Suprapubic skin (tissue), 4 donors: ENCODE measurements around the gene LDLRAD4. TPM values are rescaled to one million over a fixed set of nuclear protein-coding genes. Genes with fewer than 3 reads are reported as not detected.

ENCODE experiments used
- DNase-seq, 2 donors: peaks; one replicate each; pipeline ENCODE4 v3.0.0-alpha.2; 2019; ENCODE audit warnings: low spot score in 2 of 2
- H3K27ac ChIP-seq: fragments of 200-600 bp; sonication (generic); one replicate; pipeline ENCODE4 v1.5.1; 2019
- H3K27me3 ChIP-seq: fragments of 200-600 bp; sonication (generic); one replicate; pipeline ENCODE4 v1.5.1; 2019
- H3K36me3 ChIP-seq: fragments of 200-600 bp; sonication (generic); one replicate; pipeline ENCODE4 v1.5.1; 2019
- H3K4me1 ChIP-seq: fragments of 200-600 bp; sonication (generic); one replicate; pipeline ENCODE4 v1.5.1; 2019
- H3K4me3 ChIP-seq: fragments of 200-600 bp; sonication (generic); one replicate; pipeline ENCODE4 v1.5.1; 2019; ENCODE audit warnings: mild to moderate bottlenecking
- H3K9me3 ChIP-seq: fragments of 200-600 bp; sonication (generic); one replicate; pipeline ENCODE4 v1.5.1; 2019
- CTCF ChIP-seq, 2 donors: fragments of 200-600 bp in 1 of 2; fragments of 450-650 bp in 1 of 2; sonication (generic) in 1 of 2; IDR thresholded peaks; one replicate each; pipeline ENCODE4 v1.5.1; 2016 to 2019; ENCODE audit warnings: antibody characterized with exemption in 2 of 2, mild to moderate bottlenecking in 1 of 2, moderate library complexity in 1 of 2
- EP300 ChIP-seq: sonication (generic); formaldehyde crosslinking; IDR thresholded peaks from one replicate; pipeline ENCODE4 v1.6.1; 2017; ENCODE audit warnings: antibody characterized with exemption
- POLR2A ChIP-seq, 2 donors: fragments of 450-650 bp; IDR thresholded peaks; one replicate each; pipeline ENCODE4 v1.6.1; 2017; ENCODE audit warnings: antibody characterized with exemption in 2 of 2, mild to moderate bottlenecking in 2 of 2, moderate library complexity in 2 of 2
- POLR2AphosphoS5 ChIP-seq, 3 donors: sonication (generic); formaldehyde crosslinking; IDR thresholded peaks; one replicate each; pipeline ENCODE4 v1.6.1; 2017; ENCODE audit warnings: antibody characterized with exemption in 3 of 3
- WGBS: methylation state at CpG from one replicate; pipeline ENCODE4 v1.1.5; 2018; 5-methylcytosine and 5-hydroxymethylcytosine counted together
- total RNA-seq, 4 donors: library from RNA; depleted of rRNA; stranded (reverse); fragments of >200 nt; gene quantifications; one replicate each; pipeline ENCODE4 v1.1.0, GENCODE V29; 2016

LDLRAD4 gene
- total RNA-seq, 4 donors from 2014 or later, result 10.1 to 31.6 (median 15.1) TPM

GRCh38 chr18:13374468-13375301 is 156.1 kb downstream of the LDLRAD4 start:
- peak in 1 of 2 donors; percentile 40 for DNase-seq
- Histone ChIP-seq H3K27me3 (no peaks in the 10 kb centered on the region), H3K36me3 (no peaks in the 10 kb centered on the region), H3K4me1 (peaks cover 34% of the 10 kb centered on the region), H3K9me3 (no peaks in the 10 kb centered on the region), H3K4me3 (no peak overlapping the region), H3K27ac (peak overlapping the region; percentile 67)
- whole genome bisulfite sequencing, result 63% methylated on average over 12 of the region's 17 CpGs
- TF ChIP-seq POLR2AphosphoS5 (IDR thresholded peaks at IDR 0.05) (no peak), CTCF (IDR thresholded peaks at IDR 0.05) (no peak), POLR2A (IDR thresholded peaks at IDR 0.05) (no peak), EP300 (no peak)

- TF ChIP-seq POLR2AphosphoS5 (IDR thresholded peaks at IDR 0.05), result no peak
- TF ChIP-seq POLR2A (IDR thresholded peaks at IDR 0.05), result no peak
- no peak for TF ChIP-seq CTCF (IDR thresholded peaks at IDR 0.05)
- TF ChIP-seq EP300, result no peak
- 61% methylated on average over 19 of the region's 19 CpGs for WGBS
- no peaks in the 10 kb centered on the region for H3K9me3 ChIP-seq
- no peaks in the 10 kb centered on the region for H3K36me3 ChIP-seq
- H3K4me1 ChIP-seq, result peaks cover 42% of the 10 kb centered on the region
- no peak overlapping the region for H3K4me3 ChIP-seq
- DNase-seq, result peak; percentile 84 to 88
- H3K27me3 ChIP-seq, result no peaks in the 10 kb centered on the region
- peak overlapping the region; percentile 67 for H3K27ac ChIP-seq
Observed at GRCh38 chr18:13375302-13376255, 157.0 kb downstream of the LDLRAD4 start.

GRCh38 chr18:13376298-13376840 is 157.8 kb downstream of the LDLRAD4 start:
- WGBS, result 87% methylated on average over 14 of the region's 23 CpGs
- Histone ChIP-seq H3K27me3 (no peaks in the 10 kb centered on the region), H3K9me3 (no peaks in the 10 kb centered on the region), H3K36me3 (no peaks in the 10 kb centered on the region), H3K4me1 (peaks cover 46% of the 10 kb centered on the region), H3K4me3 (no peak overlapping the region), H3K27ac (peak overlapping the region; percentile 67)
- peak in 1 of 2 donors; percentile 60 for DNase-seq
- TF ChIP-seq CTCF (IDR thresholded peaks at IDR 0.05) (no peak), POLR2AphosphoS5 (IDR thresholded peaks at IDR 0.05) (no peak), POLR2A (IDR thresholded peaks at IDR 0.05) (no peak), EP300 (no peak)

GRCh38 chr18:13376841-13377351 is 158.3 kb downstream of the LDLRAD4 start:
- DNase-seq, result peak in 1 of 2 donors; percentile 70
- Histone ChIP-seq H3K4me3 (no peak overlapping the region), H3K4me1 (peaks cover 49% of the 10 kb centered on the region), H3K27me3 (no peaks in the 10 kb centered on the region), H3K36me3 (no peaks in the 10 kb centered on the region), H3K9me3 (no peaks in the 10 kb centered on the region), H3K27ac (no peak overlapping the region)
- TF ChIP-seq POLR2A (IDR thresholded peaks at IDR 0.05) (no peak), EP300 (no peak), POLR2AphosphoS5 (IDR thresholded peaks at IDR 0.05) (no peak), CTCF (IDR thresholded peaks at IDR 0.05) (no peak)
- WGBS, result 90% methylated on average over 11 of the region's 14 CpGs
